T-helper 22 cell (primary cell): Measurements from ENCODE around the gene ZDHHC8.

ENCODE experiments used
- DNase-seq: peaks from one replicate; pipeline ENCODE4 v3.0.0-alpha.2; 2020; ENCODE audit warnings: low read depth

ZDHHC8 gene

DNA sequence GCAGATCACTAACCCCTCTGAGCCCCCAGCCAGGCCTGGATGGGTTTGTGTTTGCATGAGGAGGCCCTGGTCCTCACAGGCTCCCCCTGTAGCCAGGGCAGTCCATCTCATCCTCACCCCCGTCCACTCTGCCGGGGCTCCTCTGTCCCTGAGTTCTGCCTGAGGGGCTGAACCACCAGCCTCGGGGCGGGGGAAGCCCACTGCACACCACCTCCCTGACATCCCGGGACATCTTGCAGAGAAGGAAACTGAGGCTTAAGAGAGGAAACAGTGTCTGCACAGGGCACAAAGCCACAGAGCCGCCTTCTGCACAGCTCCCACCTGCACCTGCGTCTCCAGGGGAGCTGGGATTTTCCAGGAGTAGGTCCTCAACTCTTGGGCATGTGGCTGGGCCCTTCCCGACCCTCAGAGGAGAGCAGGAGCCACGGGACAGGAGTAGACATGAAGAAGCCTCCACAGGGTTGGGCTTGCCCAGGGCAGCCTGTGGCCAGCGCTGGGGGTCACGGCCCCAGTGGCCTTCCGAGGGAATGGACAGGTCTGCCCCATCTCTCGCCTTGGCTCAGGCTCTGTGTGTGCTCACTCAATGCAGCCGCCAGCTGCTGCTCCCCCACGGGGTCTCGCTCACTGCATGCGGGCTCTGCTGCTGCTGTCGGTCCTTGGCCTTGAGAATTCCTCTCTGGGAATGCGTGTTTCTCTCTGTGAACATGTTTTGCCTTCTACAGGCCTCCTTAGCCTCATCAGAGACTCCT, 64.7 kb downstream of the ZDHHC8 start:
- no peak for DNase-seq
